COR-L47 (cell line): ENCODE measurements around the gene PDRG1.

Source experiments
- DNase-seq: peaks from one replicate; lab custom pipeline; 2025; lab: John Stamatoyannopoulos, UW

The PDRG1 gene

DNA sequence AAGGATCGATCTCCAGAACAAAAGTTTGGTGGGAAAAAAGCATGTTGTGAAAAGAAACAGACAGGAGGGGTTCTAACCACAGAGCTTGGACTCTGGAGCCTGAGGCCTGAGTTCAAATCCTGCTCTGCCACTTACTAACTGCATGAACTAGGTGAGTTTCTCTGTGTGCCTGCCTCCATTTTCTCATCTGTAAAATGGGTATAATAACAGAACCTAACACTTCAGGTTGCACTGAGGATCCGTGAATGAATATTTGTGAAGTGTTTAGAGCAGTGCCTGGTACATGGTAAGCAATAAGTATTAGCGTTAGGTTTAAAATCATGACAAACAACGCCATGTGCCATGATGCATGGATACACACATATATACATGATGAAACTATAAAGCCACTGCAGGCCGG lies 44.8 kb downstream of the PDRG1 start:
- DNase-seq: no peak

DNA sequence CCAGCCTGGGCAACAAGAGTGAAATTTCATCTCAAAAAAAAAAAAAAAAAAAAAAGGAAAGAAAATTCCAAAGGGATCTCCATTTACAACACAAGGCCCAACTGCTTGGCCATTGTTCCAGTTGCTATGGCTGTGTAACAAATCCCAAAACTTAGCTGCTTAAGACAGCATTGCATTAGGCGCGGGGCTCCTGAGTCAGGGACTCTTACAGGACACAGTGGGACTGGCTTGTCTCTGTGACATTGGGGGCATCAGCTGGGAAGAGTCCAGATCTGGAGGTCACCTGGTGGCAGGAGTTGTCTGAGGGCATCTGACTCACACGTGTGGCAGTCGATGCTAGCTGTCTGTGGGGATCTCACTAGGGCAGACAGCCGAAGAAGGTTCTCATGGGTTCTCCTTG lies 45.8 kb downstream of the PDRG1 start:
- DNase-seq: no peak

- DNase-seq: no peak
Observed at GRCh38 chr20:31903627-31904386, 48.0 kb downstream of the PDRG1 start.

DNA sequence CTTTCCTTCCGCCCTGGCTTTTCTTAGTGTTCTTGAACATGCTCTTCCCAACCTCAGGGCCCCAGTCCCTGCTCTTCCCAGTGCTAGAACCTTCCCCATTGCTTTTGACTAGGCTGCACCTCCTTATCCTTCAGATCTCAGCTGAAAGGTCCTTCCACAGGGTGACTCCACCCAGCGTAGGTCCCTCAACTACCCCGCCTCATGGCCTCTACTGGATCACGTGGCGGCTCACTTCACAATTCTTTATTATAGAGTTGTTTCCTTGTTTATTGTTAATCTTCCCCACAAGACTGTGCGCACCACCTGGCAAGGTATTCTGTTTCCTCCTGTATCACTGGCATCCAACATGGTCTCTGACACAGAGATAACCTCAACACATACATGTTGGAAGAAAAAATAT lies 50.2 kb downstream of the PDRG1 start:
- DNase-seq: no peak

- DNase-seq: no peak
Observed at GRCh38 chr20:31897541-31897940, 54.3 kb downstream of the PDRG1 start.

- DNase-seq: no peak
Observed at GRCh38 chr20:31896049-31896448, 55.8 kb downstream of the PDRG1 start.

- no peak for DNase-seq
Observed at GRCh38 chr20:31894980-31895675, 56.7 kb downstream of the PDRG1 start.
